Measurements from ENCODE around the gene INKA1.

INKA1 gene

GRCh38 chr3:49801160-49801559 is 1.9 kb upstream of the INKA1 start:
- H3K4me1 ChIP-seq (ENCODE audit: control insufficient read depth in 2 of 2, insufficient read depth in 1 of 2, low read depth in 1 of 2, low read length in 2 of 2) = peaks cover 20 to 28% of the 10 kb centered on the region in 2 donors
- H3K9ac ChIP-seq (ENCODE audit: low read depth, low read length, poor library complexity) = no peak overlapping the region
- no peak overlapping the region for H4K91ac ChIP-seq (ENCODE audit: low read depth, low read length, poor library complexity)
- H2BK120ac ChIP-seq (ENCODE audit: low read depth, low read length) = no peak overlapping the region
- H2BK5ac ChIP-seq (ENCODE audit: low read length) = no peak overlapping the region
- no peak overlapping the region for H3K4ac ChIP-seq (ENCODE audit: low read length)
- H3K4me3 ChIP-seq (ENCODE audit: low read length in 2 of 2) = no peak overlapping the region
- DNase-seq (ENCODE audit: low spot score) = no peak
- H2BK15ac ChIP-seq (ENCODE audit: low read length) = no peak overlapping the region
- no peaks in the 10 kb centered on the region for H3K9me3 ChIP-seq (replicated peaks in 1 of 2; ENCODE audit: control insufficient read depth in 2 of 2, insufficient read depth in 1 of 2, low read depth in 1 of 2, low read length in 2 of 2)
- no peak overlapping the region for H3K23ac ChIP-seq (ENCODE audit: low read depth, low read length, poor library complexity)
- no peak overlapping the region for H3K18ac ChIP-seq (ENCODE audit: low read length)
- no CpG with 5 or more reads among the region's 2 CpGs for WGBS, 2 donors (ENCODE audit: extremely low coverage in 2 of 2, insufficient read length in 2 of 2, insufficient replicate concordance in 1 of 2)
- no peak overlapping the region for H3K14ac ChIP-seq (ENCODE audit: low read length)
- no peak overlapping the region for H2AFZ ChIP-seq (ENCODE audit: low read length)
- no peak overlapping the region for H2BK12ac ChIP-seq (ENCODE audit: low read length)
- H3K36me3 ChIP-seq (replicated peaks in 1 of 2; ENCODE audit: control insufficient read depth in 2 of 2, insufficient read depth in 2 of 2, low read length in 2 of 2) = no peaks in the 10 kb centered on the region
- H3K27me3 ChIP-seq (ENCODE audit: control insufficient read depth in 3 of 3, insufficient read depth in 3 of 3, low read depth in 1 of 3, low read length in 3 of 3) = peaks cover 0 to 41% (median 15%) of the 10 kb centered on the region in 3 experiments
- H3K79me1 ChIP-seq (ENCODE audit: low read depth, low read length) = no peaks in the 10 kb centered on the region
- no peak overlapping the region for H3K27ac ChIP-seq (replicated peaks; ENCODE audit: low read length)
- no peak overlapping the region for H3K4me2 ChIP-seq (ENCODE audit: insufficient read depth, low read length, poor library complexity, severe bottlenecking)
- no peak overlapping the region for H4K8ac ChIP-seq (ENCODE audit: low read depth, low read length)
- no peak overlapping the region for H2AK5ac ChIP-seq (ENCODE audit: low read depth, low read length)

GRCh38 chr3:49803465-49804140 is 542 bp downstream of the INKA1 start:
- H2AK5ac ChIP-seq (ENCODE audit: low read depth, low read length) = peak overlapping the region; percentile 40
- peak overlapping the region; percentile 33 for H2BK12ac ChIP-seq (ENCODE audit: low read length)
- H3K4me2 ChIP-seq (ENCODE audit: insufficient read depth, low read length, poor library complexity, severe bottlenecking) = peak overlapping the region; percentile 87
- peaks cover 0 to 41% (median 15%) of the 10 kb centered on the region in 3 experiments for H3K27me3 ChIP-seq (ENCODE audit: control insufficient read depth in 3 of 3, insufficient read depth in 3 of 3, low read depth in 1 of 3, low read length in 3 of 3)
- H3K18ac ChIP-seq (ENCODE audit: low read length) = peak overlapping the region; percentile 89
- no peak overlapping the region for H3K27ac ChIP-seq (replicated peaks; ENCODE audit: low read length)
- DNase-seq (ENCODE audit: low spot score) = peak; percentile 48
- no peaks in the 10 kb centered on the region for H3K79me1 ChIP-seq (ENCODE audit: low read depth, low read length)
- H3K9ac ChIP-seq (ENCODE audit: low read depth, low read length, poor library complexity) = peak overlapping the region; percentile 85
- no peak overlapping the region for H2BK5ac ChIP-seq (ENCODE audit: low read length)
- no CpG with 5 or more reads among the region's 41 CpGs for WGBS, 2 donors (ENCODE audit: extremely low coverage in 2 of 2, insufficient read length in 2 of 2, insufficient replicate concordance in 1 of 2)
- peak overlapping the region; percentile 65 to 91 for H3K4me3 ChIP-seq (ENCODE audit: low read length in 2 of 2)
- no peak overlapping the region for H4K8ac ChIP-seq (ENCODE audit: low read depth, low read length)
- no peaks in the 10 kb centered on the region for H3K36me3 ChIP-seq (replicated peaks in 1 of 2; ENCODE audit: control insufficient read depth in 2 of 2, insufficient read depth in 2 of 2, low read length in 2 of 2)
- H2AFZ ChIP-seq (ENCODE audit: low read length) = peak overlapping the region; percentile 99
- H3K23ac ChIP-seq (ENCODE audit: low read depth, low read length, poor library complexity) = no peak overlapping the region
- H2BK15ac ChIP-seq (ENCODE audit: low read length) = peak overlapping the region; percentile 19
- no peaks in the 10 kb centered on the region for H3K9me3 ChIP-seq (replicated peaks in 1 of 2; ENCODE audit: control insufficient read depth in 2 of 2, insufficient read depth in 1 of 2, low read depth in 1 of 2, low read length in 2 of 2)
- peak overlapping the region; percentile 58 for H3K14ac ChIP-seq (ENCODE audit: low read length)
- H3K4ac ChIP-seq (ENCODE audit: low read length) = no peak overlapping the region
- H2BK120ac ChIP-seq (ENCODE audit: low read depth, low read length) = no peak overlapping the region
- H3K4me1 ChIP-seq (ENCODE audit: control insufficient read depth in 2 of 2, insufficient read depth in 1 of 2, low read depth in 1 of 2, low read length in 2 of 2) = peaks cover 26 to 47% of the 10 kb centered on the region in 2 donors
- no peak overlapping the region for H4K91ac ChIP-seq (ENCODE audit: low read depth, low read length, poor library complexity)

- no peak overlapping the region for H3K27ac ChIP-seq (replicated peaks; ENCODE audit: low read length)
Measured at GRCh38 chr3:49804141-49805041, 1.3 kb downstream of the INKA1 start.

GRCh38 chr3:49805367-49805782 is 2.3 kb downstream of the INKA1 start:
- Histone ChIP-seq H4K8ac (ENCODE audit: low read depth, low read length) (peak overlapping the region; percentile 48), H3K14ac (ENCODE audit: low read length) (no peak overlapping the region), H3K27ac (replicated peaks; ENCODE audit: low read length) (no peak overlapping the region), H3K4ac (ENCODE audit: low read length) (peak overlapping the region; percentile 81), H3K36me3 (replicated peaks in 1 of 2; ENCODE audit: control insufficient read depth in 2 of 2, insufficient read depth in 2 of 2, low read length in 2 of 2) (peaks cover 0 to 2% of the 10 kb centered on the region in 2 donors), H3K9ac (ENCODE audit: low read depth, low read length, poor library complexity) (no peak overlapping the region), H4K91ac (ENCODE audit: low read depth, low read length, poor library complexity) (no peak overlapping the region), H3K18ac (ENCODE audit: low read length) (peak overlapping the region; percentile 4), H3K79me1 (ENCODE audit: low read depth, low read length) (no peaks in the 10 kb centered on the region), H2AFZ (ENCODE audit: low read length) (peak overlapping the region; percentile 83), H3K4me1 (ENCODE audit: control insufficient read depth in 2 of 2, insufficient read depth in 1 of 2, low read depth in 1 of 2, low read length in 2 of 2) (peaks cover 26 to 47% of the 10 kb centered on the region in 2 donors), H2AK5ac (ENCODE audit: low read depth, low read length) (peak overlapping the region; percentile 58), H2BK12ac (ENCODE audit: low read length) (no peak overlapping the region), H2BK5ac (ENCODE audit: low read length) (peak overlapping the region; percentile 1), H2BK15ac (ENCODE audit: low read length) (peak overlapping the region; percentile 42), H3K4me2 (ENCODE audit: insufficient read depth, low read length, poor library complexity, severe bottlenecking) (no peak overlapping the region), H3K27me3 (ENCODE audit: control insufficient read depth in 3 of 3, insufficient read depth in 3 of 3, low read depth in 1 of 3, low read length in 3 of 3) (peaks cover 0 to 32% (median 15%) of the 10 kb centered on the region in 3 experiments), H3K23ac (ENCODE audit: low read depth, low read length, poor library complexity) (peak overlapping the region; percentile 46), H3K9me3 (replicated peaks in 1 of 2; ENCODE audit: control insufficient read depth in 2 of 2, insufficient read depth in 1 of 2, low read depth in 1 of 2, low read length in 2 of 2) (no peaks in the 10 kb centered on the region), H2BK120ac (ENCODE audit: low read depth, low read length) (no peak overlapping the region), H3K4me3 (ENCODE audit: low read length in 2 of 2) (no peak overlapping the region)
- DNase-seq (ENCODE audit: low spot score) = no peak
- no CpG with 5 or more reads among the region's 3 CpGs for WGBS, 2 donors (ENCODE audit: extremely low coverage in 2 of 2, insufficient read length in 2 of 2, insufficient replicate concordance in 1 of 2)

More at GRCh38 chr3:49804141-49805041, 1.3 kb downstream of the INKA1 start:
- Histone ChIP-seq H2BK5ac (ENCODE audit: low read length) (no peak overlapping the region), H4K91ac (ENCODE audit: low read depth, low read length, poor library complexity) (no peak overlapping the region), H3K18ac (ENCODE audit: low read length) (peak overlapping the region; percentile 11), H3K79me1 (ENCODE audit: low read depth, low read length) (no peaks in the 10 kb centered on the region), H3K4me3 (ENCODE audit: low read length in 2 of 2) (peak overlapping the region in 1 of 2 donors; percentile 23), H3K4ac (ENCODE audit: low read length) (no peak overlapping the region), H3K4me2 (ENCODE audit: insufficient read depth, low read length, poor library complexity, severe bottlenecking) (no peak overlapping the region), H2BK15ac (ENCODE audit: low read length) (peak overlapping the region; percentile 19), H3K27me3 (ENCODE audit: control insufficient read depth in 3 of 3, insufficient read depth in 3 of 3, low read depth in 1 of 3, low read length in 3 of 3) (peaks cover 0 to 34% (median 15%) of the 10 kb centered on the region in 3 experiments), H3K36me3 (replicated peaks in 1 of 2; ENCODE audit: control insufficient read depth in 2 of 2, insufficient read depth in 2 of 2, low read length in 2 of 2) (no peaks in the 10 kb centered on the region), H2AFZ (ENCODE audit: low read length) (peak overlapping the region; percentile 99), H2AK5ac (ENCODE audit: low read depth, low read length) (no peak overlapping the region), H4K8ac (ENCODE audit: low read depth, low read length) (no peak overlapping the region), H3K9ac (ENCODE audit: low read depth, low read length, poor library complexity) (no peak overlapping the region), H3K14ac (ENCODE audit: low read length) (peak overlapping the region; percentile 25), H3K23ac (ENCODE audit: low read depth, low read length, poor library complexity) (peak overlapping the region; percentile 2), H2BK120ac (ENCODE audit: low read depth, low read length) (no peak overlapping the region), H3K4me1 (ENCODE audit: control insufficient read depth in 2 of 2, insufficient read depth in 1 of 2, low read depth in 1 of 2, low read length in 2 of 2) (peaks cover 26 to 47% of the 10 kb centered on the region in 2 donors), H2BK12ac (ENCODE audit: low read length) (peak overlapping the region; percentile 33), H3K9me3 (replicated peaks in 1 of 2; ENCODE audit: control insufficient read depth in 2 of 2, insufficient read depth in 1 of 2, low read depth in 1 of 2, low read length in 2 of 2) (no peaks in the 10 kb centered on the region)
- no CpG with 5 or more reads among the region's 26 CpGs for WGBS, 2 donors (ENCODE audit: extremely low coverage in 2 of 2, insufficient read length in 2 of 2, insufficient replicate concordance in 1 of 2)
- no peak for DNase-seq (ENCODE audit: low spot score)
